OCI-LY7 (cell line): Measurements from ENCODE around the gene SLIT3. TPM values are rescaled to one million over a fixed set of nuclear protein-coding genes. Genes with fewer than 3 reads are reported as not detected.

ENCODE experiments used
- BruUV-seq: library from RNA; stranded (reverse); fragments of 400-500 nt; replicated peaks from 2 replicates; lab custom pipeline; 2021; lab: Mats Ljungman, UMichigan
- CTCF ChIA-PET: fragments of 300-600 bp; sonication (Branson Sonifier 250); formaldehyde crosslinking; loops from one replicate; lab custom pipeline; 2022; ENCODE audit warnings: antibody characterized with exemption; ENCODE audit not compliant: unreplicated experiment; lab: Charles Lee
- POLR2A ChIA-PET: fragments of 300-600 bp; sonication (Branson Sonifier 250); formaldehyde crosslinking; loops from one replicate; lab custom pipeline; 2022; ENCODE audit warnings: antibody characterized with exemption; lab: Charles Lee
- DNase-seq: peaks from one replicate; pipeline ENCODE4 v3.0.0-alpha.2; 2015; ENCODE audit warnings: low spot score
- H2AFZ ChIP-seq: fragments of 200-600 bp; sonication (generic), shearing (Covaris generic); 2 replicates; pipeline ENCODE4 v1.6.1; 2014; ENCODE audit warnings: mild to moderate bottlenecking, antibody characterized with exemption, low read length, moderate library complexity
- H3K27ac ChIP-seq: fragments of 200-600 bp; sonication (generic); 2 replicates; pipeline ENCODE4 v1.5.1; 2014; ENCODE audit warnings: mixed run types, low read depth, mild to moderate bottlenecking, moderate library complexity, low read length, inconsistent platforms; ENCODE audit not compliant: poor library complexity, severe bottlenecking
- H3K36me3 ChIP-seq: fragments of 200-600 bp; sonication (generic); 2 replicates; pipeline ENCODE4 v1.6.1; 2014; ENCODE audit warnings: mild to moderate bottlenecking, antibody characterized with exemption, low read length, moderate library complexity, mixed read lengths; ENCODE audit not compliant: insufficient read depth
- H3K4me1 ChIP-seq: fragments of 200-600 bp; sonication (generic); 2 replicates; pipeline ENCODE4 v1.5.1; 2014; ENCODE audit warnings: mild to moderate bottlenecking, low read length; ENCODE audit not compliant: insufficient read depth, poor library complexity, severe bottlenecking
- H3K4me2 ChIP-seq: fragments of 200-600 bp; sonication (generic); 2 replicates; pipeline ENCODE4 v1.6.1; 2014; ENCODE audit warnings: mild to moderate bottlenecking, low read length
- H3K4me3 ChIP-seq: fragments of 200-600 bp; sonication (generic); 2 replicates; pipeline ENCODE4 v1.5.1; 2014; ENCODE audit warnings: mild to moderate bottlenecking, low read depth, low read length; ENCODE audit not compliant: poor library complexity, severe bottlenecking
- H3K79me2 ChIP-seq: fragments of 200-600 bp; sonication (generic); 2 replicates; pipeline ENCODE4 v1.6.1; 2016; ENCODE audit warnings: low read depth, mild to moderate bottlenecking, low read length, moderate library complexity, mixed read lengths; ENCODE audit not compliant: insufficient read depth
- H3K9me2 ChIP-seq: fragments of 200-600 bp; sonication (generic); 2 replicates; pipeline ENCODE4 v1.6.1; 2016; ENCODE audit warnings: mild to moderate bottlenecking, low read length, mixed read lengths; ENCODE audit not compliant: insufficient read depth
- H3K9me3 ChIP-seq: fragments of 200-600 bp; sonication (generic); 2 replicates; pipeline ENCODE4 v1.6.1; 2014; ENCODE audit warnings: mild to moderate bottlenecking, mixed run types, low read length, mixed read lengths
- H4K20me1 ChIP-seq: fragments of 200-600 bp; sonication (generic); 2 replicates; pipeline ENCODE4 v1.6.1; 2014; ENCODE audit warnings: mild to moderate bottlenecking, antibody characterized with exemption, low read length, moderate library complexity, mixed read lengths; ENCODE audit not compliant: insufficient read depth
- CTCF ChIP-seq: fragments of 200-600 bp; sonication (generic); conservative IDR thresholded peaks from 2 replicates; pipeline ENCODE4 v1.5.1; 2014; ENCODE audit warnings: mild to moderate bottlenecking, antibody characterized with exemption, low read length, moderate library complexity, mixed read lengths
- EZH2phosphoT487 ChIP-seq: fragments of 200-600 bp; sonication (generic); IDR thresholded peaks from 2 replicates; pipeline ENCODE4 v1.6.1; 2018; ENCODE audit warnings: low read depth, borderline replicate concordance, mild to moderate bottlenecking, mixed run types, antibody characterized with exemption, low read length, moderate library complexity, mixed read lengths
- intact Hi-C: fragments of 100-400 bp; cut with micrococcal nuclease; formaldehyde crosslinking; loops from one replicate; pipeline ENCODE4 v1.10.0; 2022; ENCODE audit not compliant: unreplicated experiment
- total RNA-seq, 2 experiments: library from RNA; depleted of rRNA in 1 of 2; stranded (reverse); fragments of >200 nt in 1 of 2; shearing (Covaris generic) in 1 of 2; gene quantifications; 2 replicates each; pipeline ENCODE4 v1.2.3, GENCODE V29; 2014 to 2022

The SLIT3 gene
- total RNA-seq, 2 experiments from 2014 or later: not detected

GRCh38 chr5:168648016-168648415 is 652.9 kb downstream of the SLIT3 start:
- TF ChIP-seq EZH2phosphoT487: no peak
- TF ChIP-seq CTCF: no peak
- ChIA-PET CTCF (no interaction called here), POLR2A (interaction anchor here (0.6 to 1.6 kb wide), 5 partner anchors 8 to 126 kb away, joined by 3 to 6 read pairs (median 4); no protein-coding TSS in a partner anchor)
- Histone ChIP-seq H2AFZ (no peak overlapping the region), H3K27ac (no peak overlapping the region), H3K79me2 (no peaks in the 10 kb centered on the region), H4K20me1 (no peaks in the 10 kb centered on the region), H3K9me2 (no peaks in the 10 kb centered on the region), H3K4me3 (no peak overlapping the region), H3K9me3 (no peaks in the 10 kb centered on the region), H3K4me2 (no peak overlapping the region), H3K4me1 (no peaks in the 10 kb centered on the region), H3K36me3 (no peaks in the 10 kb centered on the region)
- no peak for DNase-seq
- intact Hi-C loops: no loop called here
- BruUV-seq: no TSS peak

GRCh38 chr5:168647083-168647482 is 653.9 kb downstream of the SLIT3 start:
- intact Hi-C loops: no loop called here
- Histone ChIP-seq H3K9me2 (no peaks in the 10 kb centered on the region), H3K27ac (no peak overlapping the region), H3K4me1 (no peaks in the 10 kb centered on the region), H2AFZ (no peak overlapping the region), H3K36me3 (no peaks in the 10 kb centered on the region), H3K4me2 (no peak overlapping the region), H3K9me3 (no peaks in the 10 kb centered on the region), H4K20me1 (no peaks in the 10 kb centered on the region), H3K79me2 (no peaks in the 10 kb centered on the region), H3K4me3 (no peak overlapping the region)
- BruUV-seq: no TSS peak
- no peak for TF ChIP-seq CTCF
- no peak for TF ChIP-seq EZH2phosphoT487
- no peak for DNase-seq
- ChIA-PET POLR2A (interaction anchor here (0.6 to 1.6 kb wide), 2 partner anchors 9 to 22 kb away, joined by 3 to 5 read pairs; no protein-coding TSS in a partner anchor), CTCF (no interaction called here)

- no peaks in the 10 kb centered on the region for H3K9me2 ChIP-seq
- no peak for DNase-seq
- H3K9me3 ChIP-seq: no peaks in the 10 kb centered on the region
- intact Hi-C loops: no loop called here
- H3K4me2 ChIP-seq: no peak overlapping the region
- no peaks in the 10 kb centered on the region for H3K4me1 ChIP-seq
- ChIA-PET POLR2A (no interaction called here), CTCF (no interaction called here)
- H2AFZ ChIP-seq: no peak overlapping the region
- BruUV-seq: no TSS peak
- H3K36me3 ChIP-seq: no peaks in the 10 kb centered on the region
- TF ChIP-seq CTCF (no peak), EZH2phosphoT487 (no peak)
- H3K79me2 ChIP-seq: no peaks in the 10 kb centered on the region
- H4K20me1 ChIP-seq: no peaks in the 10 kb centered on the region
- H3K4me3 ChIP-seq: no peak overlapping the region
- no peak overlapping the region for H3K27ac ChIP-seq
Observed at GRCh38 chr5:168646335-168646734, 654.6 kb downstream of the SLIT3 start.
